NCI-H2107 (cell line): ENCODE data around the gene PRIM2.
"Not testable (repeated sequence)": the region's sequence is repeated elsewhere in the genome, so short reads cannot be mapped to it uniquely, and the experiment has no call there.

Experiments used
- DNase-seq: peaks from one replicate; lab custom pipeline; 2025; lab: John Stamatoyannopoulos, UW

The PRIM2 gene

DNA sequence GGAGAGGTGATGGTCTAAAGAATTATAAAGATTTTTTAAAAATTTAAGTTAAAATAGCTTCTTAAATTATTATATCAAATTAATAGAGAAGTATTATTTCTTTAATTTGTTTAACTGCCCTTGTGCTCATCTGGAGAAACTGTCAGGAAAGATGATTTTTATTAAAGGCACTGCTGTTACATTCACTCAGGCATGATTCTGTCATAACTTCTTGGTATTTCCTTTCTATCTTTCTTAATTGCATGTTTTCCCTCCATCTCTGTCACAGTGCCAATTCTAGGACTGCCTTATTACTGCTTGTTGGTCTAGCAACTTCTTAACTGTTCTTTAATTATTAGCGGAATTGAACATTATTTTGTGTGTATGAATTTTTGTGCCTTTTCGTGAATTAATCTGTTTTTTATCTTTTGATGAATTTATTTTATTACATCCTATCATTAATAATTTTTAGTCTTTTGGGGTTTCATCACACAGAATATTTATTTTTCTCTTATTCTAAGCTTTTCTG lies 47.7 kb downstream of the PRIM2 start:
- not testable (repeated sequence) for DNase-seq

DNA sequence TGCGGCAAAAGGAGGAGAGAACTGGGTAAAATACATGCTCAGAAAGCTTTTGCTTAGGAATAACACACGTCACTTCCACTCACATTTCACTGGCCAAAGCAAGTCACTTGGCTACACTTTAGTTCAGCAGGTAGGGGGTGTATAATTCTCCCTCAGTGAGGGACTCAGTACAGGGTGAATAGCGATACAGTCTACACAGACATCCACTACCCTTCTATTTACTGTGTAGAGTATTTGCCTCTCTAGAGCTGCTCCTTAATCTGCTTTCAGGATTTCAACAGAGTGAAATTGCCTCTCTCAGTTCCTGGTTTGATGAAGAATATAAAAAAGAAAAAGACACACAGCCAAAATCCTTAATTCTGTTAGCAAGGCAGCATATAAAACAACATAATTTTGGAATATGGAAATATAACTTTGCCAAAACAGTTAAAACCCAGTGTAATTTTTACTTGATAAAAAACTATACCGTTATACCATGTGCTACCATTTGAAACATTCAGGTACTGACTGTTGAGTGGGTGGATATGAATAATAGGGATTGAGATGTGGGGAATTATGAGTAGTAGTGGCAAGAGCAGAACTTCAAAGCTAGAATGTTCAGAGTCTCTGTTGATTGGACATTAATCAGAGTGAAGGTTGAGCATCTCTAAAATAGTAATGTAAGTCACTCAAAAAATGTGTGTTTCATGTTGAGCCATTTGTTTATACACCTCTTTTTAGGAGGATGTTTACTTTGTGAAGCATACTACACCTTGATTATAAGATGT lies 51.7 kb downstream of the PRIM2 start:
- not testable (repeated sequence) for DNase-seq

DNA sequence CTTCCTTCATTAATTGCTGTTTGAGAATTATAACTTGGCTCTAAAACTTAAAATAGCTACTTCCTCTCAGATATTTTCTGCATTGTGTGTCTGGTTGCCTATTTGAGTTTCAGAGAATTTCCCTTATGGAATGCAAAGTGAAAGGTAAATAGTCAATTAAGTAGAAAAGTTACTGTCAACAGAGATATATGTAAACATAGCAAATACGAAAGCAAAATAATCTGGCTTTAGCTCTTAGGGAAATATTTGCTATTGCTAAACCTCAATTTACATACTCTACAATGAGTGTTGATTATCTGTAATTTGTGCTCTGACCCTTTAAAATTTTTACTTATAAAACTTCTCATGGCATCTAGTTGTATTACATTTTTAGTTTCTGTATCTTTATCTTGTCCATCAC lies 54.3 kb downstream of the PRIM2 start:
- DNase-seq: not testable (repeated sequence)

DNA sequence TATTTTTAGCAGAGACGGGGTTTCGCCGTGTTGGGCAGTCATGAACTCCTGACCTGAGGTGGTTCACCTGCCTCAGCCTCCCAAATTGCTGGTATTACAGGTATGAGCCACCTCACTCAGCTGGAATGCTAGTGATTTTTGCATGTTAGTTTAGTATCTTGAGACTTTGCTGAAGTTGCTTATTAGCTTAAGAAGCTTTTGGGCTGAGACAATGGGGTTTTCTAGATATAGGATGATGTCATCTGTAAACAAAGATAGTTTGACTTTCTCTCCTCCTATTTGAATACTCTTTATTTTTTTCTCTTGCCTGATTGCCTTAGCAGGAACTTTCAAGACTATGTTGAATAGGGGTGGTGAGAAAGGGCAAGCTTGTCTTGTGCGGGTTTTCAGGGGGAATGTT lies 57.3 kb downstream of the PRIM2 start:
- DNase-seq: not testable (repeated sequence)

DNA sequence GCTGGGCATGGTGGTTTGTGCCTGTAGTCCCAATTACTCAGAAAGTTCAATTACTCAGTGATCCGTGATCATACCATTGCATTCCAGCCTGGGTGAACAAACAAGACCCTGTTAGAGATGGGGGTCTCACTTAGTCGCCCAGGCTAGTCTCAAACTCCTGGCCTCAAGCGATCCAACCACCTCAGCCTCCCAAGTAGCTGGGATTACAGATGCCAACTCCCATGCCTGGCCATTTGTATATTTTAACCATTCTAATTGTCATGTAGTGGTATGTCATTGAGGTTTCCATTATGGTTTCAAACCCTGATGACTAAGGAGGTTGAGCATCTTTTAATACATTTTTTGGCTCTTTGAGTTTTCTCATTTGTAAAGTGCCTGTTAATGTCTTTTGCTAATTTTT lies 58.7 kb downstream of the PRIM2 start:
- not testable (repeated sequence) for DNase-seq

DNA sequence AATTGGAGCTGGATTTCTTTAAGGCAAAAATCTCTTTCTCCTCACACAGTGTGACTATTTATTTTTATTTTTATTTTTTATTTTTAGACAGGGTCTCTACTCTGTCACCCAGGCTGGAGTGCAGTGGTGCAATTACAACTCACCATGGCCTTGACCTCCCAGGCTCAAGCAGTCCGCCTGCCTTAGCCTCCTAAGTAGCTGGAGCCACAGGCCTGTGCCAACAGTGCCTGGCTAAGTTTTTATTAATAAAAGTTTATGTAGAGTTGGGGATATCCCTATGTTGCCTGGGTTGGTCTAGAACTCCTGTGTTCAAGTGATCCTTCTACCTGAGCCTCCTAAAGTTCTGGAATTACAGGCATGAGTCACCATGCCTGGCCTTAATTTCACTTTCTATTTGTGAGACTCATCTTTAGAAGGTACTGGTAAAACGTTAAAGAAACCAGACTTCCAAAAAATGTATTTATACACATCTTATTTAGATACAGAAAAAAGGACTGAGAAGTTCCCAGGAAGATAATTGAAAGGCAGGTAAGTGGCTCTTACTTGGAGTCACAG lies 71.7 kb downstream of the PRIM2 start:
- DNase-seq: not testable (repeated sequence)

DNA sequence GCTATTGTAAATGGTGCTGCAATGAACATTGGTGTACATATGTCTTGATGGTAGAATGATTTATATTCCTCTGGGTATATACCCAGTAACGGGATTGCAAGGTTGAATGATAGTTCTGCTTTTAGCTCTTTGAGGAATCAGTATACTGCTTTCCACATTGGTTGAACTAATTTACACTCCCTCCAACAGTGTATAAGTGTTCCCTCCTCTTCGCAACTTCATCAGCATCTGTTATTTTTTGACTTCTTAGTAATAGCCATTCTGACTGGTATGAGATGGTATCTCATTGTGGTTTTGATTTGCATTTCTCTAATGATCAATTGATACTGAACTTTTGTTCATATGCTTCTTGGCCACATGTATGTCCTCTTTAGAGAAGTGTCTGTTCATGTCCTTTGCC lies 73.4 kb downstream of the PRIM2 start:
- DNase-seq: not testable (repeated sequence)

DNA sequence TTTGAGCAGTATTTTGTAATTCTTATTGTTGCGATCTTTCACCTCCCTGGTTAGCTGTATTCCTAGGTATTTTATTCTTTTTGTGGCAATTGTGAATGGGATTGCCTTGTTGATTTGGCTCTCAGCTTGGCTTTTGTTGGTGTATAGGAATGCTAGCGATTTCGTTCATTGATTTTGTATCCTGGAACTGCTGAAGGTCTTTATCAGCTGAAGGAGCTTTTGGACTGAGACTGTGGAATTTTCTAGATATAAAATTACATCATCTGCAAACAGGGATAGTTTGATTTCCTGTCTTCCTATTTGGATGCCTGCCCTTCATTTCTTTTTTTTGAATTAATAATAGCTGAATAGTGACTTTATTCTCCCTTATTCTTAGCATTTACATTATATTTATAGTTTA lies 74.6 kb downstream of the PRIM2 start:
- not testable (repeated sequence) for DNase-seq

DNA sequence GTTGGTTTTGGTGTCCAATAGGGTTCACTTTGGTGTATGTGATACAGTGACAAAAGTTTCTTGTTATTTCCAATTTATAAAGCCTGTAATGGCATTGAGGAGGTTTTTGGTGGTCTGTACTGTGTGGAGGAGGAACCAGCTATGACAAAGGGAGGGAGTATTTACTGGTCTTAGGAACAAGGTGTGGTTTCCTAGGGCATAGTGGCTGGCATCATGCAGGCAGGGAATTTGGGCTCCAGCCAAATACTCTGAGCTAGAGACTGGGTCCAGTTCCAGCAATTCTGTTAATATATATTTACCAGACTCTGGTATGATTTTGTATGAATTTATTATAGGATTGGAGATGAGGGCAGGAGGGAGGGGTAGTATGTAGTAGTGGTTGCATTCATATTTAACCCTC lies 101.9 kb downstream of the PRIM2 start:
- not testable (repeated sequence) for DNase-seq

DNA sequence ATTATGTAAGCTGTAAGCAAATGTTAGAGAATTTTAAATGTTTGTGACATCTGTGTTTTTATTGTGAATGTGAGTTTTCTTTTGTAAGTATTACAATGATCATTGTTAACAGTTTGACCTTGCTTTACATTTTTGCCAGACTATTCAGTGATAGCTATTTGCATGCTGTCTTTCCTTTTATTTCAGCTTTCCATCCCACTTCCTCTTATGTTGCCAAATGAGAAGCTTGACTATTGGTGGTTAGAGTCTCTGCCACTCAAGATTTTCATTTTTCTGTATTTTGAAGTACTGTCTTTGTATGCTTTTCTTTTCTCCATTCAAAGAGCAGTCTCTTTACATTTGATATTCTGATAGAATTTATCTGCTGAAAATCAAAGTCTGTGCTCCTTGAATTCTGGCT lies 104.1 kb downstream of the PRIM2 start:
- no peak for DNase-seq

DNA sequence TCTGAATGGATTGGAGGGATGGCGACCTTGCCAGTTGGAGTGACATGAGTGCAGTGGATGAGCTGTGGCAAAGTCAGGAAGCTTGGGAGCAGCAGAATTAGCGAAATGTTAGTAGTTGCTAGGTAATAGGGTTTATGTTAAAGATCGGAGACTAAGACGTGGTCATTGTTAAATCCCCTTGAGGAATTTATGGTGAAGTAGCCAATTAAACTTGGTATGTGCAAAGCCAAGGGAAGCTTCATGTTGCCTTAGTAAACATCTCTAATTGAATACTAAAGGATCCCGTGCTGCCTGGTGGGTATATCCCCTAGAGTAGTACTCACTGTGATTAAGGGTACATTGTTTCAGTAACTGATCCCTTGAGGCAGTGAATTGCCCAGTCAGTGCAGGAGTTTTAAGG lies 106.0 kb downstream of the PRIM2 start:
- DNase-seq: no peak

DNA sequence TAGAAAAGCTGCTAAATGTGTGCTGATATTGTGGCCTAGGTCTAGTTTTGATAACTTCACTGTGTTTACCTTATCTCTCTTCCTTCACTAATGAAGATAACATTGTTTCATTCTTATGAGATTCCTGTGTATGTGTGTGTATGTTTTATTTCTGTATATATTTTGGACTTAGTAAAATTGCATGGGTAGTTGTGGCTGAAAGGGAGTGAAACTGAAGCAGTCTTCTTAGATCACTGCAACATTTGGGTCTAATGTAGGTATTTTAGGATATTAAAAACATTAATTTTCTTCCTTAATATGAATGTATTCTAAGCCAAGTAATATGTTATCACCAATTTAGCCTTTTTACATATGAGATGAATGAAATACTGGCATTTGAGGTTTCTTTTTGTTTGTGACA lies 114.3 kb downstream of the PRIM2 start:
- DNase-seq: not testable (repeated sequence)

DNA sequence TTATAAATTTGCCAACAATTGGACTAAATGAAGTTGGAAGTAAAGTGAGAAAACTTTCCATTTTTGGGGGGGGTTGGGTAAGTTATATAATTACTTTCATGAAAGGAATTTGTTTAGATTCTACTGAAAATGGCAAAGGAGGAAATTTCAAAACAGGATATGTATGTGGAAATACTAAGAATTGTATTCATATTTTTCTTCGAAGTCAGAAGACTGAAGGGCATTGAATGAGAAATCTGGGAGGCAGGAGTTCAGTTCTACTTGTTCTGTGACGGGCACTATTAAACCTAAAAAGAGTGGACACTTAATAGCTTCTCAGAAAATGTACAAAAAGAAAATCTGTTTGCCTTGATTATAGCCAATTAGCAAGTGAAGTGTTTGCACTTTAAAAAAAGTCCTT lies 114.7 kb downstream of the PRIM2 start:
- no peak for DNase-seq

DNA sequence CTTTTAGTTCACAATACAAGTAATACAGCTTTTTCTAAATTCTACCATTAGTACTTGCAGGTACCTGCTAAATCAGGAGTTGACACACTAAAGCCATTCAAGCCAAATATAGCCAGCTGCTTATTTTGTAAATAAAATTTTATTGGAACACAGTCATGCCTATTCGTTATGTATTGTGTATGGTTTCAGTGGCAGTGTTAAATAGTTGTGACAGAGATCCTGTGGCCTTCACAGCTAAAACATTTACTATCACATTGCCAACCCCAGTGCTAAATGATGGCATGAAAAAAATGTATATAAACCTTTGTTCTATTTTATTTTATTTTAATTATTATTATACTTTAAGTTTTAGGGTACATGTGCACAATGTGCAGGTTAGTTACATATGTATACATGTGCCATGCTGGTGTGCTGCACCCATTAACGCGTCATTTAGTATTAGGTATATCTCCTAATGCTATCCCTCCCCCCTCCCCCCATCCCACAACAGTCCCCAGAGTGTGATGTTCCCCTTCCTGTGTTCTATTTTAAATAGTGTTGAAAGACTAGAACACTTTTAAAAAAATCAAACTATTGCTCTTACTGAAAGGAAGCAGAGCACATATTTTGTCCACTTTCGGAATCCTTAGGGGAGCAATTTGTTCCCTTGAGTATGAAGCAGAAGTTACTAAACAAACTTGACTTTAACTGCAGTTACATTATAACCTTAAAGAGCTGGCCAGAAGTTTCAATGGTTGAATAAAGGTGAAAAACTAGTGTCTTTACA lies 115.7 kb downstream of the PRIM2 start:
- no peak for DNase-seq

DNA sequence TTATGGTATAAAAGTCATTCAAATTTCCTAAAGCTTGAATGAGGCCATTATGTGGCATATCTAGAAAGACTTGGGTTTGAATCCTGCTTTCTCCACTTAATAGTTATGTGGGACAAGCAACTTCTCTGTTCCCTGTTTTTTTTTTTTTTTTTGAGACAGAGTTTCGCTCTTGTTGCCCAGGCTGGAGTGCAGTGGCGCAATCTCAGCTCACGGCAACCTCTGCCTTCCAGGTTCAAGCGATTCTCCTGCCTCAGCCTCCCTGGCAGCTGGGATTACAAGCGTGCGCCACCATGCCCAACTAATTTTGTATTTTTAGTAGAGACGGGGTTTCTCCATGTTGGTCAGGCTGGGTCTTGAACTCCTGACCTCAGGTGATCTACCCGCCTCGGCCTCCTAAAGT lies 116.4 kb downstream of the PRIM2 start:
- not testable (repeated sequence) for DNase-seq

DNA sequence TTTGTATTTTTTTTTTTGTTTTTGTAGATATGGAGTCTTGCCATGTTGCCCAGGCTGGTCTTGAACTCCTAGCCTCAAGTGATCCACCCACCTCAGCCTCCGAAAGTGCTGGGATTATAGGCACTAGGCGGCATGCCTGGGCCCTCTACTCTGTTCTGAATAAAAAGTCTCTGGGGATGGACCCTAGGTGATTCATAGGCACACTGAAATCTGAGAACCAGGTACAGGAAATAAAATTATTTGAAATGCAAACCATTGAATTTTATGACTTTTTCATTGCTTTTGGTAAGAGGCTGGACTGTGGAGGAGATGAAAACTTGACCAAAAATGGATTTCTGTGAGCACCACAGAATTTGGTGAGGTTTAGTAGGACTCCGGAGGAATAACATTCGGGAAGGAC lies 117.5 kb downstream of the PRIM2 start:
- no peak for DNase-seq

DNA sequence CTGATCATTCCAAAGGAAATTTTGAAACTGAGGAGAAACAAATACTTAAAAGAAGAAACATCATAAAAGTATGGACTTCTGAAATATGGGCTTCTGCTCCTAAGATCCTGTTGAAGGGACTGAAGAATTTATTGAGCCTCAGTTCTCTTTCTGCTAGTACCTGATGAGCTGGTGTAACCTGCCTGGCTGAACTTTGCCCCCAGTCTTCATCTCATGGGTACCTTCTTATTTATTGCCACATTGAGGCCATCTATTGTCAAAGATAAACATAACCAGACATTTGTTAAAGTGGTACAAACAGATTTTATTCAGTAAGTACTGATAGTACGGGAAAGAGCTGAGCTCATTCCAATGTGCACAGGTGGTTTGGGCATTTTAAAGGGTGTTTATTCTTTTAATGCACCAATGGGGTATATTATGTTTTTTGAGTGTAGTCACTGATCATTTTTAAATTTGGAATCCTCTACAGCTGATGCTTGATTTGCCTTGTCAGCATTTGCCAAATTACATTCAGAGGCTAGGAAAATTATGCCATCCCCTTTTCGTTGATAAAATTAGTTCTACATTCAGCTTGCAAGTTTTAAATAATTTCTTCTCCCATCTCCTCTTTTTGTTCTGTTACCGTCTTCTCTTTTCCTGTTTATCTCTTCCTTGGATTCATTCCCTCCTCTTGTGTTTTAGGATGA lies 118.2 kb downstream of the PRIM2 start:
- no peak for DNase-seq

DNA sequence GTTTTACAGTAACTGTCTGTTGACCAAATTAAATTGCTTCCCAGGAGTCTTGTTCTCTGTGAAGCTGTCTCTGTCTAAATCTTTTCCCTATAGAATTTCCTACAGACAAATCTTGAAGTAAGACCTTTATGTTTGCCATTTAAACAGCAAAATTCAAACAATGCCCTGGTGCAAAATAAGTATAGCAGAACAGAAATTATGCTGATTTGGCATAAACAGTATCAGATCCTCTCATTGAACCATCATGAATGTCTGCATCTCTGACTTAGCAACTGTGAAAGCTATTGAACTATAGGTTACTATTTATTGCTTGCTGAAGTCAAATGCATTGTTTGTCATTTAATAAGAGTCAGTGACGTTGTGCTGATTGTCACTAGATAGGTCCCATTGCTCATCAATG lies 123.3 kb downstream of the PRIM2 start:
- DNase-seq: not testable (repeated sequence)

DNA sequence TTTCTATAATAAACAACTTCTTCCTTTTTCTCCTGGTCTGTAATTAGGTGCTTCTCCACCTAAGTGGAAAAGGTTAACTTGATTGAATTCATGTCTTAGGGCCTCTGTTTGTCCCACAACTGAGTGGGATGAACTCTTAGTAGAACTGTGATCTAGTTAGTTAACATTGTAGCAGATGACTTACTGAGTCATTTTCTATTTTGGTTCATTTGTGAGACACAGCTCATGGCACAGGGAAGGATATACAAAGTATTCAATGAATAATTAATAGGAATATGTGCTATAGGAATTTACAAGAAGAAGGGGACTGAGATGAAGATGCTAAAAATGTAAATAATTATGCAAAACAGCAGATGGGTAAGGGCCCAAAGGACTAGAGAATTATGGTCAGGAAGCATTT lies 124.7 kb downstream of the PRIM2 start:
- DNase-seq: not testable (repeated sequence)

DNA sequence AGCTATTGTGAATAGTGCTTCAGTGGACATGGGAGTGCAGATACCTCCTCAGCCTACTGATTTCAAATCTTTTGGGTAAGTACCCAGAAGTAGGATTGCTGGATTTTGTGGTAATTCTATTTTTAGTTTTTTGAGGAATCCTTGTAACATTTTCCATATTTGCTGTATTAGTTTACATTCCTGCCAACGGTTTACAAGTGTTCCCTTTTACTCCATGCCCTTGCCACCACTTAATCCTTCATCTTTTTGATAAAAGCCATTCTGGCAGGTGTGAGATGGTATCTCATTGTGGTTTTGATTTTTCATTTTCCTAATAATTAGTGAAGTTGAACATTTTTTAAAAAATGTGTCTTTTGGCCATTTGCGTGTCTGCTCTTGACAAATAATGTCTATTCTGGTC lies 125.8 kb downstream of the PRIM2 start:
- DNase-seq: not testable (repeated sequence)

DNA sequence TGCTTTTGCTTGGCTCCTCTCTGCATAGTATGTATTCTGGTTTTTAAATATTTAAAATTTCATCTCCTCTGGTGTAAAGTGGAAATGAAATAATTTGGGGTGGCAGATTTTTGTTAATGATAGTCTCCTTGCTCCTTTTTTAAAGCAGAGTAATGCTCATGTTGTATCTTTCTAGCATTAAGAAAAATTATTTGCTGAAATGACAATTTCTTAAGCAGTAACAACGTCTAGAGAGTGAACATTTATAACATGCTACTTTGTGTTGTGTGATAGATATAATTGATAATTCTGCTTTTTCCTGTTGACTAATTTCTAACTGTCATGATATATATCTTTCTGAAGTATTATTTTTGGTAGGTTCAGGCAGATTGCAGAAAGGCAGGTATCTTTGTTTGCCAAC lies 127.4 kb downstream of the PRIM2 start:
- not testable (repeated sequence) for DNase-seq

DNA sequence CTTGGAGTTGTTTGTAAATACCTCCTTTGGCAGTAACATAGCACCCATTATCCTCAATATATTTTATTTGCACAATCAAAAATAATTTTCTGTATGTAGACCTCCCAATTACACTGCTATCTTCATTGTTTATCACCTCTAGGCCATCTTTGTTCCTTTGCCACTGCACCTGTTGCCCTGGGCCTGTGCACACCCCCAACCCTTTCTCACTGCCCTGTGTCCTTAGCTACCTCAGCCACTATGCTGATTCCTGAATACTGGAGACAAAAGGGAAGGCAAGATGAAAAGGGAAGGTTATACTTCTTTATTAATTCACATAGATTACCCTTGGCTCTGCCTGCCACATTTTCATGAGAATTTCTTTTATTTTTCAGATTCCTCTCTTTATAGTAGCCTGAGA lies 127.9 kb downstream of the PRIM2 start:
- DNase-seq: not testable (repeated sequence)
